GM18519 (cell line): Measurements from ENCODE around the gene VWA1.
A peak's percentile ranks its signal among the peaks of the same experiment; 100 is the strongest.
"Not testable (repeated sequence)": the region's sequence is repeated elsewhere in the genome, so short reads cannot be mapped to it uniquely, and the experiment has no call there.

Experiments
- ATAC-seq: cut with Tn5 transposase; IDR thresholded peaks from one replicate; pipeline ENCODE4 v1.9.1; 2021; ENCODE audit warnings: mild to moderate bottlenecking, moderate library complexity; ENCODE audit not compliant: unreplicated experiment, low FRiP score

Gene VWA1

DNA sequence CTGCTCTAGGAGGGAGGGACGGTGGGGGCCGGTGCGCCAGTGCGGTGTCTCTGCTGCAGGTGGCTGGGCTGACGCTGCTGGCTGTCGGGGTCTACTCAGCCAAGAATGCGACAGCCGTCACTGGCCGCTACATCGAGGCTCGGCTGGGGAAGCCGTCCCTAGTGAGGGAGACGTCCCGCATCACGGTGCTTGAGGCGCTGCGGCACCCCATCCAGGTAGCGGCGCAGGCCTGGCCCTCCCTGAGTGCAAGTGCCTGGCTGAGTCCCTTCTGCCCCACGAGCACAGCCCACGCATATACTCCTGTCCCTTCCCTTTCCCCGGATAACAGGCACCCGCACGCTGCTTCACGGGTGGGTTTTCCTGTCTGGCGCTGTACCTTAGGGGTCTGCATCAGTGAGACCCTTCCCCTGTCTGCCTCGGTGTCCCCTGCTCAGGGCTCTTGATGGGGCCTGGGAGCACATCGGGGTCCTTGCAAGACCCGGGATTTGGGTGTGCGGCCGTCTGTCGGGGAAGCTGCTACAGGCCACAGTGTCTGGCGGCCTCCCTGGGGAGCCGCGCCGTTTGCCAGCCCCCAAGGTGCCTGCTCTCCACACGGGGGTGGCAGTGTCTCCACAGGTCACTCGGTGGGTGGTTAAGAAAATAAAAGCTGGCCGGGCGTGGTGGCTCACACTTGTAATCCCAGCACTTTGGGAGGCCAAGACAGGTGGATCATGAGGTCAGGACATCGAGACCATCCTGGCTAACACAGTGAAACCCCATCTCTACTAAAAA lies 19.0 kb downstream of the VWA1 start:
- not testable (repeated sequence) for ATAC-seq

DNA sequence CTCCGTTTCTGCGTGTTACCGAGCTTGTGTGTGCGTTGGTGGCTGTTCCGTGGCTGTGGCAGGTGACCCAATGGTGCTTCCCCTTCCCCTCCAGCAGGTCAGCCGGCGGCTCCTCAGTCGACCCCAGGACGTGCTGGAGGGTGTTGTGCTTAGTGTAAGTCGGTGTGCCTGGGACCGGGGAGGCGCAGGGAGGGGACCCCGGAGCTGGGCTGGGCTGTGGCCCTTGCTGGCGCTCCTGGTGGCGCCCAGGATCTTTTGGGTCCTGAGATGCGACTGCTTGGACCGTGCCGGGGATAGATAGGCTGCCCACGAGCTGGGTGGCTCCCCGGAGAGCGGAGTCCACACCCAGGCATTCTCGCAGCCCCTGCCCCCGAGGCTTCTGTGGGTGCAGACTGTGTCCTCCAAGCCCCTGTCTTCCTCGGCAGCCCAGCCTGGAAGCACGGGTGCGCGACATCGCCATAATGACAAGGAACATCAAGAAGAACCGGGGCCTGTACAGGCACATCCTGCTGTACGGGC lies 19.9 kb downstream of the VWA1 start:
- no peak for ATAC-seq

DNA sequence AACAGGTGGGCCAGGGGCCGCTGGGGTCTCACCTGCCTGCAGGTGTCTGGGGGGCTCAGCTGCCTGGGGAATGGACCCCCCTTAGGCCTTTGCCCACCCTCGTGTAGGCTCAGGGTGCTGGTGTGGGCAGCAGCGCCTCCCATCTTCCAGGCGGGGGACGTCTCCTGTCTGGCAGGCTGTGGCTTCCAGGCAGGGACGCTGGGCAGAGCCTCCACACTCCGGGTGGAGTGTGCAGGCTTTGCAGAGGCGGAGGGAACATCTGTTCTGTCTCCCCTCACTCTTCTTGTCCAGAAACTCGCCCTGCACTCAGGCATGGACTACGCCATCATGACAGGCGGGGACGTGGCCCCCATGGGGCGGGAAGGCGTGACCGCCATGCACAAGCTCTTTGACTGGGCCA lies 20.4 kb downstream of the VWA1 start:
- not testable (repeated sequence) for ATAC-seq

DNA sequence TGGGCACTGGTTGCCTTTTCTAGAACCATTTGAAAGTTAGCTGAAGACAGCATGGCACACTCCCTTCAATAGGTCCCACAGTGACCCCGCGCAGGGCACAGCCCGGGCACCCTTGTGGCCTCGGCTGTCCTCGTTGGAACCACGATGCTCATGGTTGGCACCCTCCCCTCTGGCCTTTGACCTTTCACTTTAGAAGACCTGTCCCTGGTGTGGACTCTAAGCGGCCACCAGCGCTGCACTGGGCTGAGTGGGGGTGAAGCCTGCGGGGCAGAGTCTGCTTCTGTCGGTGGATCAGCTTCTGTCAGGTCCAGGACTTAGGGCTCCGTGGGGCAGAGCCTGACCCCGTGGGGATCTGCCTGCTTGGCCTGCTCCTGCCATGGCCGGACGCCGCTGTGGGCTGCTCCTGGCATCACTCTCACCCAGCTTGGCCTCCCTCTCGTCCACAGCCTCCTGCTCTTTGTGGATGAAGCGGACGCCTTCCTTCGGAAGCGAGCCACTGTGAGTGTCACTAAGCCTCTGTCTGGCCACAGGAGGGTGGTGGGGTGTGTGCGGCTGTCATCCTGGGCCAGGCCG lies 21.3 kb downstream of the VWA1 start:
- ATAC-seq: not testable (repeated sequence)

DNA sequence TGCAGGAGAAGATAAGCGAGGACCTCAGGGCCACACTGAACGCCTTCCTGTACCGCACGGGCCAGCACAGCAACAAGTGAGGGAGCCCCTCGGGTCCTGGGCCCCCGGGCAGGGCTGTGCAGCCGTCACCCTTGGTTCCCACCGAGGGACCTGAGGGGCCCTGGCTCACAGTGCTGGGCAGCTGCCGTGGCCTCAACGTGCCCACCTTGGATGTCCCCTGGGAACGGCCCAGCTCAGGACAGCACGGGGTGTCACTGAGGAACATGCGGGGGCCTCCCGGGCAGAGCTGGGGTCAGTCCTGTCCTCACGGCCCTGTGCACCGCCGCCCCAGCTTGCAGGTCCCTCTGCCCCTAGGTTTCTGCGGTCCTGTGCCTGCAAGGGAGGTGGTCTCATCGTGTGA lies 23.7 kb downstream of the VWA1 start:
- ATAC-seq: not testable (repeated sequence)

DNA sequence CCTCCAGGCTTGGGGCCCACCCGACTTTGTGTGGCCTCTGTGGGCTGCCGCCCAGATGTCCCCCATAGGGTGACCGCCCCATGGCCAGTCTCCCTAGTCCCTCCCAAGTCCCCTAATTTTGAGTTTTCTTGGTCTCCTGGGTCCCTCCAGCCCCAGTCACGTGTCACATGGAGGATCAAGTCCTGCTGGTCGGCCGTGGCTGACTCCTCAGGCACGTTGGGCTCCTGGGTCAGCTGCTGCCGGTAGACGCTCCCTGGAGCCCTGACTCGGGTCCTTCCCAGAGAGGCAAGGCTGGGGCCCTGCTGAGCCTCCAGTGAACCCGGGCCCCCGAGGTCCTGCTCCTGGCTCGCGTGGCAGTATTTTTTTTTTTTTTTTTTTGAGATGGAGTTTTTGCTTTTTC lies 24.2 kb downstream of the VWA1 start:
- ATAC-seq: not testable (repeated sequence)

DNA sequence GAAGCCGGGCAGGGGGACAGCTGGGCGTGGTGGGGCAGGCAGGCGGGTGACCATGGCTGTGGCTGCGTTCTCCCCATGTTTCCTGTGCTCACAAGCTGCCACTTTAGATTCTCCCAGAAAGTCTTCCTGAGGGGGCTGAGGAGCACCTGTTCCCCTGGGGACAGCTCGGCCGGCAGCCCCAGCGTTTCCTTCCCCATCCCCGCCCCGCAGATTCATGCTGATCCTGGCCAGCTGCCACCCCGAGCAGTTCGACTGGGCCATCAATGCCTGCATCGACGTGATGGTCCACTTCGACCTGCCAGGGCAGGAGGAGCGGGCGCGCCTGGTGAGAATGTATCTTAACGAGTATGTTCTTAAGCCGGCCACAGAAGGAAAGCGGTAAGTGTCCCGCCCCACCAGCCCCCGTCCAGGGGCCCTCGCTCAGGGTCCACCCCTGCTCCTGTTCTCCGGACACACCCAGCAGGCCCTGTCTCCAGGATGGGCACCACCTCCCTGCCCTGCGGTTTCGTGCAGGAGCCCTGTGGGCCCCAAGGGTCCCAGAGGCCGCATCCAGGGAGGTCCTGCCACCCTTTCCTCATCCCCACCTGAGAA lies 25.1 kb downstream of the VWA1 start:
- no peak for ATAC-seq

DNA sequence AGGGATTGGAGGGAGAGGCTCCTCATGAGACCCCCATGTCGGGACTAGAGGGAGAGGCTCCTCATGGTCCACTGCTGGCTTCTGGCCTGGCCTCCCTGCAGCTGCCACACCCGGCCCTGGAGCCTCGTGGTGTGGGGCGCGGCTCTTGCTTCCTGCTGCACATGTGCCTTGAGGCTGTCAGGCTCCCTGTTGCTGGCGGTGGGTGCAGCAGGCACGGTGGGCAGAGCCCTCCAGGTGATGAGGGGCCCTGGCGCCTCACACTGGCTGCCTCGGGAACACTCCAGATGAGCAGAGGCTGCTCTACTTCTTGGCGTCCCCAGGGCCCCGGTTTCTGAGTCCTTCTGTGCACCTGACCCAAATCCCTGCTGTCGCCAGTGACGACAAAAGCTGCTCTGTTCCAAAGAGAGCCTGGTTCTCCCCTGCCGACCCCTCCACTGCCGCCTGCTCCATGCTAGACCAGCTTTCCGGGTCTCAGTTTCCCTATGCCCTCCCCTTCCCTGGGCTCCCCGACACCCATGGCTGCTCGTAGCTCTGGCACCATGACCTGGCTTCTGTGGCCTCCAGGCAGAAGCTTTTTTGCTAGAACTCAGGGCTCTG lies 26.3 kb downstream of the VWA1 start:
- no peak for ATAC-seq

DNA sequence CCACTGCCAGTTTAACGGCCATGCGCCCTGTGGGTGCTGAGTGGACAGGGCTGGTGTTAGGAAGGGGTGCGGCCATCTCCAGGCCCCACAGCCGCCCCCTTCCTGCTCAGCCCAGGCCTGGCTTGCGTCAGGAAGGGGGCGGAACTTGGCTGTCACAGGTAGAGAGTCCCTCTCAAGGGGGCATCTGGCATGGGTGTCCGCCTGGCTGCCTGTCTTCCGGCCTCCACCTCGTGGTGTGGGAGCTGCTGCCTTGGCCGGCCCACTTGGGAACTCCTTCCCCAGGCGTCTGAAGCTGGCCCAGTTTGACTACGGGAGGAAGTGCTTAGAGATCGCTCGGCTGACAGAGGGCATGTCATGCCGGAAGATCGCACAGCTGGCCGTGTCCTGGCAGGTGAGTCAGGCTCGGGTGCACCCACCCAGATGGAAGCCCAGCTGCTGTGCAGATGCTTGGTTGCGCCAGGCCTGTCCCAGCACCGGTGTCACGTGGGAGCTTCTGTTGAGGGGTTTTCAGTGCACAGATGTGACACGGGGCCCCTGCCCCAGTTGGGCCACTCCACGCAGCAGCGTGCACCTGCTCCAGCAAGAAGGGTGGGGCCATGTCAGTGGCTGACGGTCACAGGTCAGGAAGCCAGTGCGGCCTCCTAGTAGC lies 27.0 kb downstream of the VWA1 start:
- no peak for ATAC-seq

DNA sequence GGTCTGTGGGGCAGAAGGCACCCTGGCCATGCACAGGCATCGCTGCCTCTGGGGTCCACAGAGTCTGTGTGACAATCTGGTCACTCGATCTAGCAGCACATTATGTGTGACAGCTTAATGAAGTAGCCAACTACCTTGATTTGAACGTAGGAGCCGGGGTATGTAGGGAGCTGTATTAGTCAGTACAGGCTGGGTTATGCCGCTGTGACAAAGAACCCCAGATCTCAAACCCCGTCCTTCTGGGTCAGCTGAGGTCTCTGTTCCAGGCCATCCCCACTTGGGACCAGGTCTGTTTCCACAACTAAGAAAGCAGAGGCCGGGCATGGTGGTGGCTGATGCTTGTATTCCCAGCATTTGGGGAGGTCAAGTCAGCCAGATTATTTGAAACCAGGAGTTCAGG lies 27.8 kb downstream of the VWA1 start:
- ATAC-seq: no peak

DNA sequence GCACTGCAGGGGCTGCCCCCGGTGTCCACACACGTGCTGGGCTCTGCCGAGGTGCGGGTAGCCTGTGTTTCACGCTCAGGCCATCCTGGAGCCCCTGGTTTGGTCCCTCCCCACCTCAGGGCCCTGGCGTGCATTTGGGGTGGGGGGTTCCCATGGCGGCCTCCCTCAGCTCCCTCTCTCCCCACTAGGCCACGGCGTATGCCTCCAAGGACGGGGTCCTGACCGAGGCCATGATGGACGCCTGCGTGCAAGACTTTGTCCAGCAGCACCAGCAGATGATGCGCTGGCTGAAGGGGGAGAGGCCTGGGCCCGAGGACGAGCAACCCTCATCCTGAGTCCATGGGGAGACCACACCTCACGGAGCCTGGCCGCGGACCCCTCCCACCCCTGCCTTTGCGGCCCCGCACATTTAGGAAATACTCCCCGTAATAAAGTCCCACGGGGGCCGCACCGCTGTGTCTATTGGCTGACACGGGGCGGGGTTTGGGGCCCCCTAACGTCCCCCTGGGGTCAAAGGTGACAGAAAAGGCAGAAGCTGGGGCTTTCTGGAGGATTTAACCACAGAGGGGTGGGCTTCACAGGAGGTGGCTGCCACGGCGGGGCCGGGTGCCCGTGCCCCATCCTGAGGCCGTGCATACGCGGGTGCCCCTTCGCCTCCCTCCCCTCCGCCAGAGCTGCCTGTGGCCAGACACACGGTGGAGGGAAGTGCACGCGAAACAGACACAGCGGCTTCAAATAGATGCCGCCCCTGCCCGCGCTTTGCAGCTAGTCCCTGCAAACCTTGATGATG lies 32.9 kb downstream of the VWA1 start:
- not testable (repeated sequence) for ATAC-seq

DNA sequence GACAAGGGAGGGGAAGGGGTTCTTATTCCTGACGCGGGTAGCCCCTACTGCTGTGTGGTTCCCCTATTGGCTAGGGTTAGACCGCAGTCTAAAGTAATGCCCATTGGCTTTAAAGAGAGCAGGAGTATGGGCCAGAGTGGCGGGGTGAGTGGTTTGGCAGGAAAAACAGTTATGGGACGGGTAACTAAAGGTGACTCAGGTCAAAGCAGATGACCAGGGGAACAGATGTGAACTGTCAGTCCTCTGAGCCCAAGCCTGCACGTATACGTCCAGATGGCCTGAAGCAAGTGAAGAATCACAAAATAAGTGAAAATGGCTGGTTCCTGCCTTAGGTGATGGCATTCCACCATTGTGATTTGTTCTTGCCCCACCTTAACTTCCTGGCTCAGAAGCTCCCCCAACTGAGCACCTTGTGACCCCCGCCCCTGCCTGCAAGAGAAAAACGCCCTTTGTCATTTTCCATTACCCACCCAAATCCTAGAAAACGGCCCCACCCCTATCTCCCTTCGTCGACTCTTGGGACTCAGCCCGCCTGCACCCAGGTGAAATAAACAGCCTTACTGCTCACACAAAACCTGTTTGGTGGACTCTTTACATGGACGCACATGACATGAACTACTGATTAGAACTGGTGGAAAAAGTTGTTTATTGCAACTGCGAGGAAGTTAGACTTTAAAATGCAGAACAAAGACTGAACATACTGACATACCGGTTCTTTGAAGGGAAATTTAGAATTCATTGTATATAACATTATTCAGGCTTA lies 35.3 kb downstream of the VWA1 start:
- ATAC-seq: no peak

DNA sequence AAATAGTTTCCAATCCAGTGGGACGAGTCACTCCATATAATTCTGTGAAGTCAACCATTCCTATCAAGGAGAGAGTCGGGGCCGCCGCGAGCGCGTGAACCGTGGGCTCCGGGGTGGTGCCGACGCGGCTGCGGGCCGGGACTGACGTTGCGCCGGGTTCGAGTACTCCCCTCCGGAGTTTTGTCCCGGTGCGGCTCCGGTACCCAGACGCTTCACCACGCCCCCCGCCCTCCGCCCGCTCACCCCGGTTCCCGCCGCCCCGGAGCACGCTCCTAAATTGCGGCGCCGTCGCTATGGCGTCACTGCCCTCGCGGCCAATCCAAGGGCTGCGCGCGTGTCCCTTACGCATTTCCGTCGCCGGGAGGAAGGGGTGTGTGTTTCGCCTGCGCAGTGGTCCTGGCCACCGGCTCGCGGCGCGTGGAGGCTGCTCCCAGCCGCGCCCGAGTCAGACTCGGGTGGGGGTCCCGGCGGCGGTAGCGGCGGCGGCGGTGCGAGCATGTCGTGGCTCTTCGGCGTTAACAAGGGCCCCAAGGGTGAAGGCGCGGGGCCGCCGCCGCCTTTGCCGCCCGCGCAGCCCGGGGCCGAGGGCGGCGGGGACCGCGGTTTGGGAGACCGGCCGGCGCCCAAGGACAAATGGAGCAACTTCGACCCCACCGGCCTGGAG lies 36.0 kb downstream of the VWA1 start, which contains the start of gene ATAD3B:
Gene ATAD3B (plus strand): TSS at position 377 of the 664 bp plus-strand sequence. CDS start 120 bp downstream, at position 497.
- peak; percentile 69 for ATAC-seq

DNA sequence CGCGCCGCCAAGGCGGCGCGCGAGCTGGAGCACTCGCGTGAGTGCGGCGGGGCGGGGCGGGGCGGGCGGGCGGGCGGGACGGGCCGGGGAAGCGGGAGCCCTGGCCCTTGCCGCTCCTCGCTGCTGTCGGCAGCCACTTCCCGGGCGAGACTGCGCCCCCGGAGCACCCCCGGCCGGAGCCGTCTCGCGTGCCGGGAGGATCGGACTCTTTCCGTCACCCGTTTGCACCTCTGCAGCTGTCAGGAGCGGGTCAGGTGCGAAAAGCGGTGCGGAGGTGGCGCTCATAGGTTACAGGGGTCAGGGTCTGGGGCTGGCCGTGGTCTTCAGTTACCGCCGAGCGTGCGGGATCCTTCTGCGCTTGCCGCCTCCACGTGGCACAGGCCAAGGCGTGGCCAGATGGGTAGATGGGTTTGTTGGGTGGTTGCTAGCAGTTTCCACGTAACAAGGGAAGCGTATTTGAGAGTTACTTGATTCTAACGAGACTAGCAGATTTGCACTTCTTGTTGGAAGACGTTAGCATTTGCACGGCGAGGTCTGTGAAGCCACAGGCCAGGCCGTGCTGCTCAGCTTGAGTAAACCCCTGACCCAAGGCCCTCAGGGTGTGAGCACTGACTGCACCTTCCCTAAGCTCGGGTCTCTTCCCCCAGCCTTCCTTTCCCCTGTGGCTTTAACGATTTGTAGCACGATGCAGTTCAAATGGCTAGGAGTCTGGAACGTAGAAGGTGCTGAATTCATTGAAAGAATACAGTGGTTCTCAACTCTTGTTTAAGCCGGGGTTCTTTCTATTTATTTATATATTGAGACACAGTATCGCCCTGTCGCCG lies 36.8 kb downstream of the VWA1 start:
- ATAC-seq: not testable (repeated sequence)

DNA sequence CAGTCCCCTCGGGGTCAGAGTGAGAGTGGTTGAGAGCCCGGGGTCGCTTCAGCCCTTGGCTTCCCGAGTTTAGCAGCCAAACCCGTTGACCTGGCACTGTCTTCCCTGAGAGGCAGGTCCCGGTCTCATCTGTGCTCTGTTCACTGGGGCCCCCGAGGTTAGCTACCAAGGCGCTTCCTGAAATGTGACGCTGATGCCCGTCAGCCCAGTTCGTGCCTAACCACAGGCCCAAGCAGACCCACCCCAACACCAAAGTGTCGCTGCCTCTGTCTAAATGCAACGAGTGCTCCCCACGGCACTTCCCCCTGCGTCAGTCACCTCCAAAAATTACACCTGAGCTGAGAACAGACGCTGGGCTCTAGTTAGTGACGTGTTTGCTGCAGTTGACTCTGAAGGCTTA lies 40.5 kb downstream of the VWA1 start:
- not testable (repeated sequence) for ATAC-seq

DNA sequence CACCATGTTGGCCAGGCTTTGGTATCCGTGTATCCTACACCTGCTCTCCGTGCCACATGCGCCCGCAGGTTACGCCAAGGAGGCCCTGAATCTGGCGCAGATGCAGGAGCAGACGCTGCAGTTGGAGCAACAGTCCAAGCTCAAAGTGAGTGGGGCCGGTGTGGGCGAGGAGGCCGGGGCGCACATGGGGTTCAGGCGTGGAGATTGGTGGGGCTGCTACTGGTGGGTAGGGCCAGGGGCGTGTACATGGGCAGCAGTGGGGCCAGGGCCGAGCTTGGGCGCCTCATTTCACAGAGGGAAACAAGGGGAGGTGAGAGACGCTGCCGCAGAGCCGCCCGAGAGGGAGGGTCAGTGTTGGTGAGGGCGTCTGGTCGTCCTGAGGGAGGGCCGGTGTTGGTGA lies 41.7 kb downstream of the VWA1 start:
- ATAC-seq: no peak

DNA sequence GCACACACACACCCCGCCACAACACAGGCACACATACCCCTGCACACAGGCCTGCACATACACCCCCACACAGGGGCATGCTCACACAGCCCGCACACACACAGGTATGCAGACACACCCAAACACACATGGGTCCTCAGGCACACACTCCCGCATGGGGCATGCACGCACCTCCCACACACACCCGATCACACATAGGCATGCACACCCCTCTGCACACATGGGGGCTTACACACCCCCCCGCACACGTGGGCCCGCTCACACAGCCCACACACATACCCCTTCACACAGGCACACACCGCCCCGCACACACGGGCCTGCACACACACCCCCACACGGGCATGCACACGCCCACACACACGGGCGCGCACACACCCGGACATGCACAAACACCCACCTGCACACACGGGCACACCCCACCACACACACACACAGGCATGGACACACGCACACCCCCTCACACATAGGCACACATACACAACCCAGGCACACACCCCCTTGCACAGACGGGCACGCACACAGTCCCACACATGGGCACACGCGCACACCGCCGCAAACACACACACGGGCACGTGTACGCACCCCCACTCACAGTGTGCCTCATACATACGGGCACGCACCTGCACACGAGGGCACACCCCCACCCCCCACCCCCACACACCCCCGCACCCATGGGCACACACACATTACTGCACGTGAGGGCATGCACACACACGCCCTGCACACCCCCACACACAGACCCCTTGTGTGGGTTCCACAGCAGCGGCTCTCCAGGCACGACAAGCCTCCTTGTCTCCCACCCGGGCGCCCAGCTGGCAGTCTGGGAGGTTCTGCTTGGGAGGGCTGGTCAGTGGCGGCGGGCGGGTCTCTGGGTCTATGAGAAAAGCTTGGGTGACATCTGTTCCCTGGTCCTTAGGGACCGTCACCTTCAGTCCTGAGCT lies 44.3 kb downstream of the VWA1 start:
- no peak for ATAC-seq
